ENCODE measurements around the gene MMP15.

GRCh38 chr16:57995721-57996405 lies 29.7 kb upstream of the MMP15 start:
- TF ChIP-seq CTCF (IDR thresholded peaks at IDR 0.05; ENCODE audit: low read length): no peak
- no peak for TF ChIP-seq EZH2 (IDR thresholded peaks at IDR 0.05; ENCODE audit: borderline replicate concordance, low read length)
